Right lobe of liver (tissue), 6 donors: ENCODE results near the gene IFNE. TPM values are rescaled to one million over a fixed set of nuclear protein-coding genes. Genes with fewer than 3 reads are reported as not detected.

Experiments
- ATAC-seq, 4 donors: fragments of 200-7000 bp; cut with Tn5 transposase; one replicate each; pipeline ENCODE4 v1.9.1; 2020; ENCODE audit warnings: mild to moderate bottlenecking in 4 of 4, moderate library complexity in 4 of 4
- DNase-seq, 3 donors: peaks; one replicate each; pipeline ENCODE4 v3.0.0-alpha.2; 2020
- H3K27ac ChIP-seq, 3 donors: fragments of 200-600 bp; one replicate each; pipeline ENCODE4 v1.8.0; 2022
- H3K27me3 ChIP-seq, 2 donors: fragments of 200-600 bp; one replicate each; pipeline ENCODE4 v1.8.0; 2022
- H3K36me3 ChIP-seq, 4 donors: fragments of 200-600 bp; sonication (generic) in 1 of 4; one replicate each; pipeline versions ENCODE4 v1.5.1 to v1.8.0; 2017 to 2022; ENCODE audit warnings: control low read depth in 1 of 4
- H3K4me1 ChIP-seq, 4 donors: fragments of 200-600 bp; sonication (generic) in 1 of 4; one replicate each; pipeline versions ENCODE4 v1.5.1 to v1.8.0; 2017 to 2022; ENCODE audit warnings: control low read depth in 1 of 4
- H3K4me3 ChIP-seq, 3 donors: fragments of 200-600 bp; one replicate each; pipeline ENCODE4 v1.8.0; 2022
- H3K9me3 ChIP-seq, 4 donors: fragments of 200-600 bp; sonication (generic) in 1 of 4; one replicate each; pipeline versions ENCODE4 v1.5.1 to v1.8.0; 2017 to 2022; ENCODE audit warnings: control low read depth in 1 of 4
- POLR2A ChIP-seq: fragments of 450-650 bp; IDR thresholded peaks from one replicate; pipeline ENCODE4 v1.6.1; 2017; ENCODE audit warnings: antibody characterized with exemption, mild to moderate bottlenecking
- WGBS: methylation state at CpG from one replicate; pipeline ENCODE4 v1.1.6; 2018; ENCODE audit warnings: low coverage, low lambda C conversion rate; ENCODE audit not compliant: insufficient coverage; ENCODE audit errors: missing lambda C conversion rate; 5-methylcytosine and 5-hydroxymethylcytosine counted together
- intact Hi-C, 2 donors: fragments of 100-400 bp; cut with DNase I; formaldehyde crosslinking; loops; one replicate each; pipeline versions ENCODE4 v1.11.2 to v1.14.1; 2022
- total RNA-seq, 6 experiments: library from RNA; depleted of rRNA in 2 of 6; stranded (reverse); fragments of >200 nt in 2 of 6; fragmentation: NEBNext Ultra II Directional in 3 of 6; extraction: Animal tissue kit (Norgen Biotek cat#: 25700) in 3 of 6; gene quantifications; one replicate each; pipeline versions ENCODE4 v1.1.0 to v1.2.4, GENCODE V29; 2016 to 2023
- TF ChIP-seq, protein P1 (sequence below), 4 donors: fragments of 200-600 bp in 3 of 4; fragments of 450-650 bp in 1 of 4; IDR thresholded peaks; one replicate each; pipeline versions ENCODE4 v1.5.1 to v1.8.0; 2016 to 2022; ENCODE audit warnings: antibody characterized with exemption in 4 of 4, mild to moderate bottlenecking in 2 of 4
- donor health status: DM: no; HTN: yes; CAD: no.
- donor health status: DM: no; HTN: no; CAD: no.
- donor health status: DM: no; HTN: no; CAD: no.
- donor health status: DM: no; HTN: yes; CAD: no.
- donor health status: DM: no; HTN: yes; CAD: no.

Gene IFNE
- total RNA-seq, 6 experiments from 2014 or later = not detected

DNA sequence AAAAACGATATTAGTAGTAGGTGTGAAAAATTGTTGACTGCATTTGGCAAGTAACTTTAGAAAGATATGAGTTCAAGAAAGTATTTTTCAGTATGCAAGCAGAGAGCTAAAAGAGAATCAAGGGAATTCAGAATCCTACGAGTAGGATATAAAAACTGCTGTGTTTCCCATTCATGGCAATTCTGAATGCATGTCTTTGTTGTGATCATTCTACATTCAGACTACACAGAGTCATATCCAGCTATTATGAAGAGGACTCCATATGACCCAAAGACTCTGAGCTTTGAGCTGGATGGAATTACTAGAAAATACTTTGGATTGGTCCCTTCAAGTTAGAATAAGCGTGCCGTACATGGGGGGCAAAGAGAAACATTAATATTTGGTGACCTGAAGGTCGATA is 12.0 kb downstream of the IFNE start:
- Histone ChIP-seq H3K4me3 (no peak overlapping the region), H3K27me3 (no peaks in the 10 kb centered on the region), H3K36me3 (no peaks in the 10 kb centered on the region), H3K27ac (no peak overlapping the region), H3K9me3 (no peaks in the 10 kb centered on the region), H3K4me1 (no peaks in the 10 kb centered on the region)
- intact Hi-C loops = no loop called here
- no peak for DNase-seq
- ATAC-seq = no peak
- TF ChIP-seq POLR2A = no peak
- TF ChIP-seq, protein P1, sequence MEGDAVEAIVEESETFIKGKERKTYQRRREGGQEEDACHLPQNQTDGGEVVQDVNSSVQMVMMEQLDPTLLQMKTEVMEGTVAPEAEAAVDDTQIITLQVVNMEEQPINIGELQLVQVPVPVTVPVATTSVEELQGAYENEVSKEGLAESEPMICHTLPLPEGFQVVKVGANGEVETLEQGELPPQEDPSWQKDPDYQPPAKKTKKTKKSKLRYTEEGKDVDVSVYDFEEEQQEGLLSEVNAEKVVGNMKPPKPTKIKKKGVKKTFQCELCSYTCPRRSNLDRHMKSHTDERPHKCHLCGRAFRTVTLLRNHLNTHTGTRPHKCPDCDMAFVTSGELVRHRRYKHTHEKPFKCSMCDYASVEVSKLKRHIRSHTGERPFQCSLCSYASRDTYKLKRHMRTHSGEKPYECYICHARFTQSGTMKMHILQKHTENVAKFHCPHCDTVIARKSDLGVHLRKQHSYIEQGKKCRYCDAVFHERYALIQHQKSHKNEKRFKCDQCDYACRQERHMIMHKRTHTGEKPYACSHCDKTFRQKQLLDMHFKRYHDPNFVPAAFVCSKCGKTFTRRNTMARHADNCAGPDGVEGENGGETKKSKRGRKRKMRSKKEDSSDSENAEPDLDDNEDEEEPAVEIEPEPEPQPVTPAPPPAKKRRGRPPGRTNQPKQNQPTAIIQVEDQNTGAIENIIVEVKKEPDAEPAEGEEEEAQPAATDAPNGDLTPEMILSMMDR (IDR thresholded peaks at IDR 0.05) = no peak
- 66% methylated on average over 5 of the region's 5 CpGs for WGBS

DNA sequence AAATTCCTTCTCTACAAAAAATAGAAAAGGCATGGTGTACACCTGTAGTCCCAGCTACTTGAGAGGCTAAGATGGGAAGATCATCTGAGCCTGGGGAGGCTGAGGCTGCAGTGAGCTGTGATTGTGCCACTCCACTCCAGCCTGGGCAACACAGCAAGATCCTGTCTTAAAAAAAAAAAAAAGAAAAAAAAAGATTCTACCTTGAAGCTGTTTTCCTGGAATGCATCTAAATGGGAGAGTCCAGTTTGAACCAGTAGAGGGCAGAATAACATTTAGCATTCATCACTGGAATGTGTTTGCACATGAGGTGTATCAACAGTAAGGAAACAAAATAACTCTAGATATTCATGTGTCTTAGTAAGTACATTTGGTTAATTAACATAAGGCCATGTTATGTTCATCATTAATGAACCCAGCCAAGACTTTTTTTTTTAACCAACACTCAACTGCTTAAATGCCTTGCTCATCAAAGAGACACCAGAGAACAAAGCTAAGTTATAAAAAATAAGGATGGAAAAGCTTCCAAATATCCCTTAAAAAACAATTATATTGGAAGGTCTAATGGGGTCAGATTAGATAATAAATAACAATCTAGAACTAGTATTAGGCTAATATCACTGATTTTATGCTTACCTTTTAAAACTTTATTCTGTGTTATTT is 16.1 kb downstream of the IFNE start:
- DNase-seq = no peak
- intact Hi-C loops = no loop called here
- no peak for TF ChIP-seq POLR2A
- TF ChIP-seq, protein P1 (IDR thresholded peaks at IDR 0.05) = peak; percentile 46 to 69 (median 62)
- no peak overlapping the region for H3K27ac ChIP-seq
- H3K27me3 ChIP-seq = no peaks in the 10 kb centered on the region
- no peaks in the 10 kb centered on the region for H3K9me3 ChIP-seq
- H3K36me3 ChIP-seq = no peaks in the 10 kb centered on the region
- no peak overlapping the region for H3K4me3 ChIP-seq
- no peaks in the 10 kb centered on the region for H3K4me1 ChIP-seq
- ATAC-seq = peak; percentile 70 to 85 (median 74)

DNA sequence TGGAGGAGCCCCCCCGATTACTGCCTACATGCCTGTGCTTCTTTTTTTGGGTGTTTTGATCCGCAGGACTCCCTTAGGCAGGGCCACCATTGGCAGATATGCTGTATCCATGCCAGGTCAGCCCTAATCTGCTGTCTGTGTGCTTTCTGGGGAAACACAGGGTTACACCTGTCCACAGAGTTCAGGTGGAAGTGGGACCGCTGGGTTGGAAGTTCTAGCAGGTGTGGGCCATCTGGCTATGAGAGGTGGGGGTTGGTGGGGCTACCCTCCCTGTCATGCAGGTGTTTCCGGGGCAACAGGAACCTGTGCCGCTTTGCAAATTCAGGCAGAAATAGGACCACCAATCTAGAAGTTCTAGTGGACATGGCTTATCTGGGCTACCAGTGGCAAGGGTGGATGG is 17.0 kb downstream of the IFNE start:
- no peaks in the 10 kb centered on the region for H3K36me3 ChIP-seq
- H3K9me3 ChIP-seq = no peaks in the 10 kb centered on the region
- H3K4me1 ChIP-seq = no peaks in the 10 kb centered on the region
- ATAC-seq = no peak
- no peak for DNase-seq
- TF ChIP-seq, protein P1 (IDR thresholded peaks at IDR 0.05) = no peak
- TF ChIP-seq POLR2A = no peak
- no peaks in the 10 kb centered on the region for H3K27me3 ChIP-seq
- WGBS = 62% methylated on average over 5 of the region's 5 CpGs
- no peak overlapping the region for H3K4me3 ChIP-seq
- intact Hi-C loops = no loop called here
- H3K27ac ChIP-seq = no peak overlapping the region

GRCh38 chr9:21461377-21461776 is 20.7 kb downstream of the IFNE start:
- H3K4me1 ChIP-seq = no peaks in the 10 kb centered on the region
- H3K4me3 ChIP-seq = no peak overlapping the region
- ATAC-seq (no peak), DNase-seq (no peak)
- TF ChIP-seq POLR2A = no peak
- TF ChIP-seq, protein P1 (IDR thresholded peaks at IDR 0.05) = no peak
- intact Hi-C loops = no loop called here
- H3K9me3 ChIP-seq = no peaks in the 10 kb centered on the region
- no peaks in the 10 kb centered on the region for H3K36me3 ChIP-seq
- H3K27ac ChIP-seq = no peak overlapping the region
- no peaks in the 10 kb centered on the region for H3K27me3 ChIP-seq
- WGBS = 67% methylated on average over 1 of the region's 1 CpG

GRCh38 chr9:21455320-21455719 is 26.8 kb downstream of the IFNE start:
- H3K27ac ChIP-seq = no peak overlapping the region
- no peaks in the 10 kb centered on the region for H3K36me3 ChIP-seq
- ATAC-seq (peak; percentile 67 to 83 (median 80)), DNase-seq (no peak)
- no peak overlapping the region for H3K4me3 ChIP-seq
- no peaks in the 10 kb centered on the region for H3K9me3 ChIP-seq
- intact Hi-C loops = no loop called here
- TF ChIP-seq, protein P1 (IDR thresholded peaks at IDR 0.05) = peak; percentile 43 to 54 (median 49)
- no peak for TF ChIP-seq POLR2A
- H3K27me3 ChIP-seq = no peaks in the 10 kb centered on the region
- no peaks in the 10 kb centered on the region for H3K4me1 ChIP-seq
